Stimulated activated naive CD4-positive, alpha-beta T cell (primary cell): ENCODE measurements around the gene BAHCC1.

Source experiments
- DNase-seq, 6 experiments: peaks; one replicate each; lab custom pipeline; 2025; lab: John Stamatoyannopoulos, UW

BAHCC1 gene

DNA sequence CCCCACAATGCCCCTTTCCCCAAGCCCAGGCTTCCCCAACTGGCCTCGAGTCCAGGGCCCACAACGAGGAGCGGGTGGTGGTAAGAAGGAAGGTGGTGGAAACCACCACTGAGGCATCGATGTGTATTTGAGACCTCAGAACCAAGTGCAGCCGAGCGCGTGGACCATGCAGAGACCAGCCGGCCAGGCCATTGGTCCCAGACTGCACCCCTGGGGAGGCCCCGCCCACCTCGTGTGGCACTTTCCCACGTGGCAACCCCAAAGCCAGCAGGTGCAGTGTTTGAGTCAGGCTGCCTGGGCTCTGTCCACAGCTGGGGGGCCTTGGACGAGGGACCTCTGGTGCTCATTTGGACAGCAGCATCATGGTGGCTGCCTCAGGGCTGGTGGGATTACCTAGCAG is 28.1 kb upstream of the BAHCC1 start:
- no peak for DNase-seq

DNA sequence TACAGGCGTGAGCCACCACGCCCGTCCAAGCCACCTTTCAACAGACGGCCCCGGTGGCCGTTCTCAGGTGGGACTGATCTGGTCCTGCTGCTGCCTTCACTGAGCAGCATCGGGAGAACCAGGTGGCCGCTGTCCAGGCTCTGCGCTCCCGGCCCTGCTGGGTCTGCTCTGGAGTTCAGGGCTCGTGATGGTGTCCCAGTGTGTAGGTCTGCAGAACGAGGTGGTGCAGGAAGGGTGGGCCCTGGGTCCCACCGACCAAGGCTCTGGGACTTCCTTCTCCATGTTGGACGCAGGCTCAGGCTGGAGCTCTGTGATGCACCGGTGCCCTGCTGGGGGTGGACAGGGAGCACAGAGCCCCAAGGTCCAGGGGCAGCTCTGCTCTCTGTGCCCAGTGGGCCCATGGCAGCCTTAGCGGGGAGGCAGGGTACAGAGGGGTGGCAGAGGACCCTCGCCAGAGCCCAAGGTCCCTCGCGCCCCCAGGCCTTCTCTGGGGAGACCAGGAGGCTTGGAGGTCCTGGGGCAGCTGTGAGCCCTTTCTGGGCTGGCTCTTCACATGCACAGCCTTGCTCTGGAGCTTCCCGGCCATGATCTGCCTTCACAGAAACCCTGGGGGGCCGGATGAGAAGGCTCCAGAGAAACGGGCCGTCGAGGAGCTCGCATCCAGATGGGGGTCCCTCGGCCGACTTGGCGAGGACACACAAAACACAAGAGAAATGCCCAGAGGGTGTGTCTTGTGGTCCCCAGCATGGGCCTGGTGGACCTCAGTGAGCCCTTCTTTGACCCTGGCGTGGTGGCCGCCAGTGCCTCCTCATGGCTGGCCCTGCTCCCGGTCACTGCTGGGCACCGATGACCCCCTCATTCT is 26.9 kb upstream of the BAHCC1 start:
- DNase-seq: no peak

DNA sequence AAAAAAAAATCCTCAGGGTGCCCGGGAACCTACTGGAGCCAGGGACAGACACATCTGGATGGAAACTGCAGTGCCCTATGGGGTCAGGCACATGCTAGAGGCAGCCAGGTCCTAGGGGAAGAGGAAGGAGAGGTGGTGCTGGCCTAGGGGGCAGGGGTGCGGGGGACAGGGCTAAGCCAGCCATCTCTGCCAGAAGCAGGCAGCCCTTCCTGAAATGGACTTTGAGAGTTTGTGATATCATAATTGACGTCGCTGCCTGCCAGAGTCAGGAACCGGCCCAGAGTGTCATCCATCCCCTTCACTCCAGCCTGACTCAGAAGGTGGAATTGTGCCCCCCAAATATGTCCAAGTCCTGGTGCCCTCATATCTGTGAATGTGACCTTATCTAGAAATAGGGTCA is 25.0 kb upstream of the BAHCC1 start:
- DNase-seq: no peak

DNA sequence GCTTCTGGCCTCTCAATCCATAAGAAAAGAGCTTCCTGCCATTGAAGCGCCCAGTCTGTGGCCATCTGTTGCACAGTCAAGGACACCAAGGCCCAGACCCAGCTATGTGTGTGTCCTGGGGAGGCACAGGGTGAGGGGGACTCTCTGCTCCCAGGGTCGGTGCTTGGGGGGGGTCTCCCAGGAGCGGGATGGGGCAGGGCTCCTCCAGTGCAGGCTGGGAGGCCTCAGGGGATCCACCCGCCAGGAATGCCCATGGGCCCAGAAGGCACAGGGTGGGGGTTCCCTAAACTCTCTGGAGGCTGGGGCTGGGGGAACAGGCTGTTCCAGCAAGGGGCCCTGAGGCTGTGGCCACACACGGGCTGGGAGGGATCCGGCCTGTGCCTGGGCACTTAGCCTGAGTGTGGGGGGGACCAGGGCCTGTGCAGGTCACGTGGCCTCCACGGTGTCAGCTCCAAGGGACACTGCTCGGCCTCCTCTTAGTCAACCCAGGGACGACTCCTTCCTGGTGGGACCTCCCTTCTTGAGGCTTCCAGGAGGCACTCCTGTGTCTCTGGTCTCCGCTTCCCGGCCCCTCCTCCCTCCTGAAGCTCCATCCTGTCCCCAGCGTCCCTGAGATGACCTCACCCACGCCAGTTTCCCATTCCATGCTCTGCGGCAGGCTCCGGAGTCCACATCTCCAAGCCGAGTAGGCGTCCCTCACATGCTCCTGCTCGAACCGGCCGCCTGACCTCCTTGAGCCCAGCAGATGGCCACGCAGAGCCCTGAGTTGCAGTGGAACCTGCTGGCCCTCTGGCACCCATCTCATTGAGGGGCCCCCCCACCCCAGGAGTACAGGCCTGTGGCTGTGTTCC is 23.1 kb upstream of the BAHCC1 start:
- no peak for DNase-seq

DNA sequence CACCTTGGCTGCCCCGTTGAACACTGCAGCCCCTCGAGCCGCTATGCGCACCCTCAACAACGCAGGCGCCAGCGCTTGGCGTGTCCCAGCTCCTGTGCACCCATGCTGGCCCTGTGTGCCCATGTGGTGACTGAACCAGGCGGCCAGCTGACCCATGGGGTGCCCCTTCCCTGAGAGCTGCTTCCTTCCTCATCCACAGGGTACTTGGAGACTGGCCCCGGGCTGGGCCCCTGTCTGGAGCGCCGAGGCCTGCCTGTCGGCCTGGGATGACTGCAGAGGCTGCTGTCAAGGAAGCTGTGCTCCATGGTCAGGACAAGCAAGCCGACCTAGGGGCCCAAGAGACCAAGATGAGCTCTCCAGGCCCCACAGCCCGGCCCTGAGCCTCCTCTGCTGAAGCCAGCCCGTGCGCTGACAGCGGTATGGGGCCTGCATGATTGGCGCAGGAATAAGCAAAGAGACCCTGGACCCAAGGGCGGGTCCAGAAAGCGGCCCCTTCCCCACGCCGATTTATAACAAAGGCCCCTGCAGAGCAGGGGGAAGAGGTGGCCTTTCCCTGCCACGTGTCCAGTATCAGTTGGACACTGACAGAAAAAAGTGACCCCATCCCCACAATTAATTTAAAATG is 21.6 kb upstream of the BAHCC1 start:
- DNase-seq: no peak

DNA sequence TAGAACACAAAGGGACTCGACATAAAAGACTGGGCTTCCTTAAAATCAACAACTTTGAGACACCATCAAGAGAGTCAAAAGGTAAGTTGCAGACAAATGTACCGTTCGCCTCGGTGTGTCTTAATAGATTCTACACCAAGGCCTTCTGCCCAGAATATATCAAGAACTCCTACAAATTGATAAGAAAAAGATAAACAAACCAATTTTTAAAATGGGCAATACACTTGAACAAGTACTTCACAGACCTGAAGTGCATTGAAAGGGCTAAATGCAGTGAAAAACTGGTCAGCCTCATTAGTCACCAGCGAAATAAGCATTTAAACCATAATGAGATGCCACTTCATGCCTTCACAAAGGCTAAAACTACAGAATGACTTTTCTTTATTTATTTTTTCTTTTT is 20.4 kb upstream of the BAHCC1 start:
- no peak for DNase-seq

DNA sequence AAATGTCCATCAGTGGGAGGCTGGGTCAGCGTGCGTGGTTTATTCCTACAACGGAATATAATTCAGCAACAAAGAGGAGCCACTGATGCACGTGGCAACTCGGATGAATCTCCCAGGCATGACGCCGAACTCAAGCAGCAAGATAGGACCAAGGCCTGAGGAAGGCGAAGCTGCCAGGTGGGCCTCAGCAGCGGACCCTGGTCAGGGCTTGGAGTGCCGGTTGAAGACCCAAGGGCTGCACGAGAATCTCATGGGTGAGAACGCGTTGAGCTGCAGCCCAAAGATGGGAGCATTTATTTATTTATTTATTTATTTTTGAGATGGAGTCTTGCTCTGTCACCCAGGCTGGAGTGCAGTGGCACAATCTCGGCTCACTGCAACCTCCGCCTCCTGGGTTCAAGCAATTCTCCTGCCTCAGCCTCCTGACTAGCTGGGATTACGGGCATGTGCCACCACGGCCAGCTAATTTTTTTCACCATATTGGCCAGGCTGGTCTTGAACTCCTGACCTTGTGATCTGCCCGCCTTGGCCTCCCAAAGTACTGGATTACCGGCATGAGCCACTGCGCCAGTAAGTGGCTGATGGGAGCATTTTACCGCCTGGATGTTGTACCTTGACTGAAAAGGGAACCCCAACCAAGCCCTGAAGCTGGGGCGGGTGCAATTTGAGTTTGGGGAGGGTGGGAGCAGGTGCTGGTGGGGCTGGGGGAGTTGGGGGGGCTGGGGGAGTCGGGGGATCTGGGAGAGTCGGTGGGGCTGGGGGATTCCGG is 18.1 kb upstream of the BAHCC1 start:
- DNase-seq: no peak

DNA sequence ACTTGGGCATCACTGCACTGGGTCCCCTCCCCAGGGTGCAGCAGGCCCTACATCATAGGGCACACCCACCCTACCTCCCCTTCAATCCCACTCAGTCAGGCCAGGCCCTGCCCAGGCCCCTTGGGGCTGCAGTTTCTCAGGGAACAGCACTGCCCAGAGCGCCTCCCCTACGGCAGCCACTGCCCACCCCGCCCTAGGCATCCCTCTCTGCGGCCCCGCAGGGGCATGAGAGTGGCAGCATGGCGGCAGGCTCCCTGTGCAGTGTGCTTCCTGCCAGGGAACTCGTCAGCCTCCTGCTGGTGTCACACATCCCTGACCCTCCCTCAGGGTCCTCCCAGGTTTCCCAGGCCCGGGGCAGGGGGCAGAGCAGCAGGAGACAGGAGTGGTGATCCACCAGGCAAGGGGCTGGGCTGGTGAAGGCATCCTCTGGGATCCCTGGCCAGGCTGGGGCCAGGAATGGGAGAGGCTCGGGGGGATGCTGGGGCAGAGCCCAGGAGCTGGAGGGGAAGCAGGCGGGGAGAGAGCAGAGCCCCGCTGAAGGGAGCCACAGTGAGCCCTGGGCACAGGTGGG is 16.2 kb upstream of the BAHCC1 start:
- DNase-seq: no peak

DNA sequence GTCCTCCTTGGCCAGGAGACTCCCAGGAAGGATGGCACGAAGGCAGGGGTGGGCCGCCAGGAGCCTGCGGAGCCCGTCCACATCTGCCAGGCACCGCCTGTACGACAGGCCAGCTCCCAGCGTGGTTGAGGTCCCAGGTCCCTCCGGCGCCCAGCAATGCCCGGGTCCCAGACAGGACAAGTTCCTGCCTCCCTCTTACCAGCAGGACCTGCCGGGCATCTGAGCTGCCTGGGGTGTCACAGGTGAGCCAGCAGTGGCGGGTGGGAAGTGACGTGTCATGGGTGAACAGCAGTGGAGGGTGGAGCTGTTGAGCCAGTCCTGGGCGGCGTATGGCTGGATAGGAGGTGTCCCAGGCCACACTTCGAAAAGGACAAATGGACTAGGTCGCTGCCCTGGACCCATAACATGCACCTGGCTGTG is 15.7 kb upstream of the BAHCC1 start:
- no peak for DNase-seq

DNA sequence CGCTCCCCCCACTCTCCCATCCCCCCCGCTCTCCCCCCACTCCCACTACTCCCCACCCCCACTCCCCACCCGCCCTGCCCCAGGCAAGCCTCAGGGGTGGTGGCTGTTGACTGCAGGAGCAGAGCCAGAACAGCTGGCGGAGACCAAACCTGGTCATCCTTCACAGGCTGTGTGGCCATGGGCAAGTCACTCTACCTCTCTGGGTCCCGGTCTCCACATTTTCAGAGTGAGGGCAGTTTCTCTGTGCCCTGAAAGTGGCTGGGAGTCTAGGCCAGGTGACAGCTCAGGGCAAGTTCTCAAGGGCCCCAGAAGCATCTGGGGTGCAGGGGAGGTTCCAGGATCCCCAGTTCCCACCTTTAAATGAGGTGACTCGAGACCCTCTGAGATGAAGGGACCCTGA is 15.1 kb upstream of the BAHCC1 start:
- no peak for DNase-seq

DNA sequence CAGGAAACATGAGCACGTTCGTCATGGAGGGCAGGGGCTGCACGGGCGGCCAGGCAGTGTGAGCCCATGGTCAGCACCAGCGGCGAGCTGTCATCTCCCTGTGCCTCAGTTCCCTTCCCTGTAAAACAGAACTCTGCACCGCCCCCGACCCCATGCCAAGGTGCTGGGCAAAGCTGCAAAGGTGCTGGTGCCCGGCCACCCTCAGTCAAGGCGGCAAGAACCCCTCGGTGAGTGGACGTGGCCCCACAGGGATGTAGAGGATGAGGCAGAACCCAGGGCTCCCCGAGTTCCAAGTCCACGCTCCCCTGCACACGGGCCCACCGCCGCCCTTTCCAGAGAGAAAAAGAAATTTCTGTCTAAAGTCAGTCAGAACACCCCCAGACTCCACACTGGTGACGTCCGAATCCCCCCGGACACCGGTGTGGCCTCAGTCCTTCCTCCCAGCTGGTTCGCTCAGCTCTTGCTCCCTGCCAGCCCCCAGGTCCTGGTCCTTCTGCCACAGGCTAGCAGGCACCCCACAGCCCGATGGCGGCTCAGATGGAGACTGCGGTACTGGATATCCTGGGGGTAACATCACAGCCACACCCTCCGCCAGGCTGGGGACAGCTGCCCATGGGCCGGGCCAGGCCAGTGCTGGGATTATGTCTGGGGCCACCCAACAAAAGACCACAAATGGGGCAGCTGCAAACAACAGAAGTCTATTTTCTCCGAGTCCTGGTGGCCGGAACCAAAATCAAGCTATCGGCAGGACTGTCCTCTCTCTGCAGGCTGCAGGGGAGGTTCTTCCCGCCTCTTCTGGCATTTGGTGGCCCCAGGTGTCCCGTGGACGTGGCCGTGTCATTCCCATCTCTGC is 14.4 kb upstream of the BAHCC1 start:
- no peak for DNase-seq

DNA sequence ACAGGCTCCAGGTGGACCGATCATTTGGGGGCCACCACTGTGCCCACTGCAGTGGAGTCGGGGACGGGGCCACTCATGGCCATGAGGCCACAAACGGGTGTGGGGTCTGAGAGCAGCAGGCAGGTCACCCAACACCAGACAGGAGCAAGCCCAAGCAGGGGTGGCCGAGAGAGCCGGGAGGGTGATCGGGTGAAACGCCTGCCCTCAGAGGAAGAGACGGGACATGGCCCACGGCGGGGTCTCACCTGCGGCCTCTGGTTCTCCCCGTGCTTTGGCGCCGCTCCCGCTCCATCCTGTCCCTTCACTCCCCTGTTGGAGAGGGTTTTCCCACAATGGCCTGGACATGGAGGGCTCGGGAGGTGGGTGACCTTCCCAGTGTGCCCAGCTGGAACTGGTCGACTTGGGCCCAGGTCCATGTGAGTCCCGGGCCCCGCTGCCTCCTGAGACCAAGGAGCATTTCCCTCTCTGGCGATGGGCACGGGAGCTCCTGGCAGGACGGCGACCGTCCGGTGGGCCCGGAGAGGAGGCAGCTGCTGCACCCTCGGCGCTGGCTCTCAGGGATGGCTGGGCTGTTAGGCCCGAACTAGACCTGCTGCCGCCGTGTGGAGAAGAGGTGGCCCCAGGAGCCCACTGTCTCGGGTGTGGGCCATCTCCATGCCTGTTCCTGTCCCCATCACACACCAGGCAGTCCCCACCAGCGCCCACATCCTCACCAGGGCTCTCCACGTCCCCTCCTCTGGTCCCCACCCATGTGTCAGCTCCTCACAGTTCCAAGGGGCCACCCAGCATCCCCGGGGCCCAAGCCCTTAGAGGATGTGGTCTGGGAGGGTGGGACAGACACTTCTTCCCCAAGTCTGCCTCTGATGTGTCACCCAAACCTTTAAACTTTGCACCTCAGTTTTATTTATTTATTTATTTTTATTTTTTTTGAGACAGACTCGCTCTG is 13.4 kb upstream of the BAHCC1 start:
- no peak for DNase-seq

DNA sequence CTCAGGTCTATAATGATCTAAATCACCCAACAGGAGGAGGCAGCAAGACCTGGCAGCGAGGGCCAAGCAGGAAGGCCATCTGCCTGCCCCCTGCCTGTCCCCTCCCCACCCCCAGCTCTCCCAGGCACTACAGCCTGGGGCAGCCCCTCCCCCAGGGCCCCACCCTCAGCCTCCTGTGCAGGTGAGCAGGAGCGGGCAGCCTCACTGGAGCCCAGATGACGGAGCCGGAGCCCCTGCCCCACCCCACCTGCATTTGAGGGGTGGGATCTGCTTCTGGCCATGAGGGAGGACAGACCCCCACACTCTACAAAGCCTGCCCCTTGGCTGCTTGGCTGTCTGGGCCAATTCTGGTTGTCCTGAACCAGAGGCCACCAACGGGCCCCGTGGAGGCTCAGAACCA is 12.4 kb upstream of the BAHCC1 start:
- no peak for DNase-seq

DNA sequence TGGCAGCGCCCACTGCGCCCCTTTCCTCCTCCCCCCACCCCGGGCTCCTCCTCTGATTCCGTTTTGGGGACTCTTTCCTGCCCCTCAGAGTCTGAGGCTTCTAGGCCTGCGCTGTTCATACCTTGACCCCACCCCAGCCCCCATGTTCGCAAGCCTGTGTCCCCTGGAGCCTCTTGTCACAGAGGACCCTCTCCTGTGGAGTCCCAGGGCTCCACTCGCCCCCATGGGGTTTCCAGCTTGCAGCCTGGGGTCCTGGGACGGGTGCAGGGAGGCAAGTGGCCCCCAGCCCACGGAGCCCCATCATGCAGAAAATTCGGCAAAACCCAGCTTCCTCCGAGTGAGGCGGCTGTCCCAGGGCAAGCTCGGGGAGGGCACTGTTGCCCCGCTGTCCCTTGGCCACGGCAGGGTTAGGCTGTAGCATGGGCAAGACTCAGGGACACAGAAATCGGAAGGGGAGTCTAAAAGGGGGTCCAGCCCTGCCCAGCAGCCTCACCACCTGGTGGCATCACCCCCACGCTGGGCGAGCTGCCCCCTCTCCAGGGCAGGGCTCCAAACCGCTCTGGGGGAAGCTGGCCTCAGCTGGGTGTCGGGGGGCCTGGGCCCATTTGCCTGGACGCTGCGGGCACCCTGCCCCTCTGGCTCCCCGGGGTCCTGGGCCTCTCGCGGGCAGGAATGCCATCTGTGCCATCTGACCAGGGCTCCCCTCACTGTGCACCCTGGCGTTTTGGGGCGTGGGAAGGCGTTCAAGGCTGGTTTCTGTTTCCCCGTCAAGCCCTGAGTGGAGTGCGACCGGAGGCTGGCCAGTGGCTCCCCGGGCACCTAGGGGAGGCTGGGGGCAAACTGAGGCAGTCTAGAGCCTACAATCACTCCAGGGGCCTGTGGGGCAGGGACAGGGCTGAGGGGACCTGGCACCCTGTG is 11.5 kb upstream of the BAHCC1 start:
- no peak for DNase-seq

DNA sequence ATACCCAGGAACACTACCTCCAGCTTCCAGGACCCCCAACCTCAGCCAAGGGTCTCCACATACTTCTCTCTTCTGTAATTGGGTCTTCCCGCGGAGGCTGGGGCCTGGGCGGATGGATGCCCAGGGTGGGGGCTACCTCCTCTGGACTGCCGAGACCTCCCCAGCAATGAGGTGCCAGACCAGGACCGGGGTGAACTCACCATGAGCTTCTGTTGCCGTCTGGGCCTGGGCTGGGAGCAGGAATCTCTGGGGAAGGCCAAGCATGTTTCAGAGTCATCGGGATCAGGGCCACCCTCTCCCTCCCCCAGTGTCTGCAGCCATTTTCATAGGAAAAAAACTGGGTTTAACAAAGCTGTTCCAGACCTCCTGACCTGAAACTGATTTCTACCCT is 10.3 kb upstream of the BAHCC1 start:
- no peak for DNase-seq

DNA sequence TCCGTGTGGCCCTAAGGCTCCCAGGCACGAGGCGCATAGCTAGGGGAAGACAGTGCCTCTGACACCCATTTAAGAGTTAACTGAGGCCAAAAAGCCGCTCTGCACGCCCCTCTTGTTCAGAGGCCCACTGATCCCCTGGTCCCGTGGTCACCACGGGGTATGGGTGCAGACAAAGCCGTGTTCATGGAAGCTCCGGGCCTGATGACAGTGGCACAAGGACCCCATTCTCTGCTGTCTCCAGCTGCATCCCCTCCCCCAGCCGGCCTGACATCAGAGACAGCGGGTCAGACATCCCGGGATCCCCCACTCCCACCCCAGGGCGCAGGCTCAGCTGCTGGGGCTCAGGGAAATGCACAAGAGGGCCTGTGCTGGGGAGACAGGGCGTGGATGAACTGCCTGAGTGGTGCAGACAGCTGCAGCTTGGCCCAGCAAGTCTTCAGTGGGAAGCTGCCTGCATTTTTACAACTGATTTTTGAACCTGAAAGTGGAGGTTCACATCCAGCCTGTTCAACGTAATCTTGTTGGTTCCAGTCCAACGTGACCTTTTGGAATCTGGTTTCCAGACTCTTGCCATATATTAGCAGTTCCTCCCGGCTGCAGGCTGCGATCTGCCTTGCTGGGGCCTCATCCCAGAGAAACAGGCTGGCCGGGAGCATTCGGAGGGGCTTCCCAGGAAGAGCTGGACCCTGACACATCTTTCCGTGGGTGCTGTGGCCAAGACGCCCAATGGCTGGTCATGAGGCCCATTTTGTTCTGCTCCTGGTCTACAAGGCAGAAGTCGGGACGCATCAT is 9.7 kb upstream of the BAHCC1 start:
- no peak for DNase-seq

DNA sequence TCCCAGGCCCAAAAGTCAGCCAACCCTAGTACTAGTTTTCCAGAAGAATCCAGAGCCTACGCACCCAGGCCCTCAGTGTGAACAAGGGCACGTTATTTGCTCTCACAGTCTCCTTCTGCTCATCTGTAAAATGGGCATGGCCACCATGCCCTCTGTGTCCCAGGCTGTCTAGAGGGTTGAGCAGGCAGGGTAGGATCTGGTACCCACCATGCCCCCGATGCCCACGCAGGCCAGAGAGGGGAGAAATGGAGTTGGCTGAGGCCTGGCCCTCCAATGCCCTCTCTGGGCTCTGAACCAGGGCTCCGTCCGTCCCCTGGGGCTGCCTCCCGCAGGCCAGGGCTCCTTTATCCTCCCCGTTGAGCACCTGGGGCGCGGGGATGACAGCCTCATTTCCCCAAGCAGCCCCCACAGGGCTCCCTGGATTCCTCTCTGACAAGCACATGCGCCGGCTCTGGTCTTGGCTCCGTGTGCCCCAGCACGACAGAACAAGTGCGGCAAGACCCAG is 9.1 kb upstream of the BAHCC1 start:
- DNase-seq: no peak
